Aorta (tissue), 5 donors: Measurements from ENCODE around the gene MNT. TPM values are rescaled to one million over a fixed set of nuclear protein-coding genes. Genes with fewer than 3 reads are reported as not detected.

Experiments
- ATAC-seq: fragments of 200-7000 bp; cut with Tn5 transposase; one replicate; pipeline ENCODE4 v1.9.1; 2022; ENCODE audit warnings: moderate library complexity; ENCODE audit not compliant: low FRiP score
- DNase-seq, 2 donors: peaks; one replicate each; pipeline ENCODE4 v3.0.0-alpha.2; 2020
- H3K27ac ChIP-seq, 2 donors: one replicate each; pipeline ENCODE4 v1.5.1; 2013; ENCODE audit warnings: low read length in 2 of 2, mild to moderate bottlenecking in 2 of 2, moderate library complexity in 2 of 2, control low read depth in 1 of 2, inconsistent platforms in 1 of 2, low read depth in 1 of 2
- H3K27me3 ChIP-seq, 2 donors: one replicate each; pipeline ENCODE4 v1.6.1; 2013; ENCODE audit warnings: control low read depth in 1 of 2, low read length in 1 of 2, mild to moderate bottlenecking in 1 of 2, moderate library complexity in 1 of 2; ENCODE audit not compliant: insufficient read depth in 2 of 2, control insufficient read depth in 1 of 2
- H3K36me3 ChIP-seq, 2 donors: one replicate each; pipeline ENCODE4 v1.6.1; 2013; ENCODE audit warnings: control low read depth in 1 of 2, low read length in 1 of 2, mild to moderate bottlenecking in 1 of 2; ENCODE audit not compliant: insufficient read depth in 2 of 2, control insufficient read depth in 1 of 2
- H3K4me1 ChIP-seq, 2 donors: one replicate each; pipeline ENCODE4 v1.6.1; 2013; ENCODE audit warnings: low read length in 2 of 2, control low read depth in 1 of 2, mild to moderate bottlenecking in 1 of 2, moderate library complexity in 1 of 2; ENCODE audit not compliant: insufficient read depth in 2 of 2, control insufficient read depth in 1 of 2
- H3K4me3 ChIP-seq, 2 donors: one replicate each; pipeline ENCODE4 v1.5.1; 2013; ENCODE audit warnings: low read length in 2 of 2, control low read depth in 1 of 2, mild to moderate bottlenecking in 1 of 2
- H3K9me3 ChIP-seq: one replicate; pipeline ENCODE4 v1.6.1; 2013; ENCODE audit warnings: mild to moderate bottlenecking, low read length; ENCODE audit not compliant: control insufficient read depth
- WGBS, 2 donors: extraction: QIAGEN DNeasy Blood & Tissue Kit; methylation state at CpG; one replicate each; pipeline ENCODE4 v1.1.7; 2013; 5-methylcytosine and 5-hydroxymethylcytosine counted together
- intact Hi-C, 2 donors: fragments of 100-400 bp; cut with DNase I; formaldehyde crosslinking; loops; one replicate each; pipeline versions ENCODE4 v1.14.2 to v1.15.0; 2022
- polyA plus RNA-seq, 2 donors: library from polyadenylated mRNA; stranded (reverse); fragments of 200-250 nt; gene quantifications; one replicate each; pipeline ENCODE4 v1.2.3, GENCODE V29; 2013
- total RNA-seq, 2 donors: library from RNA; stranded (reverse); fragmentation: NEBNext Ultra II Directional; extraction: Animal tissue kit (Norgen Biotek cat#: 25700); gene quantifications; one replicate each; pipeline ENCODE4 v1.2.1, GENCODE V29; 2021
- donor health status: healthy with polysubstance abuse.
- donor health status: Bipolar disorder and iron deficiency.
- donor health status: DM: no; HTN: no; CAD: no.
- donor health status: DM: no; HTN: no; CAD: no.
- donor health status: DM: yes; HTN: yes; CAD: no.

The MNT gene
- total and polyA plus RNA-seq, 4 donors = 8.3 to 35.7 (median 18.6) TPM

- Histone ChIP-seq H3K27me3 (no peaks in the 10 kb centered on the region), H3K9me3 (no peaks in the 10 kb centered on the region), H3K36me3 (no peaks in the 10 kb centered on the region), H3K4me1 (no peaks in the 10 kb centered on the region), H3K4me3 (no peak overlapping the region), H3K27ac (no peak overlapping the region)
- ATAC-seq = no peak
- intact Hi-C loops = no loop called here
- WGBS, 2 donors = 88 to 91% methylated on average over 10 of the region's 10 CpGs
- DNase-seq = no peak
These were observed 42.9 kb downstream of the MNT start for GRCh38 chr17:2357931-2358434.

- no peaks in the 10 kb centered on the region for H3K27me3 ChIP-seq
- intact Hi-C loops = no loop called here
- no peaks in the 10 kb centered on the region for H3K4me1 ChIP-seq
- DNase-seq = no peak
- WGBS, 2 donors = 93 to 98% methylated on average over 4 of the region's 4 CpGs
- no peak overlapping the region for H3K27ac ChIP-seq
- no peak for ATAC-seq
- H3K4me3 ChIP-seq = no peak overlapping the region
- no peaks in the 10 kb centered on the region for H3K9me3 ChIP-seq
- no peaks in the 10 kb centered on the region for H3K36me3 ChIP-seq
These were observed 43.6 kb downstream of the MNT start for GRCh38 chr17:2357237-2357636.

GRCh38 chr17:2354311-2354710 lies 46.5 kb downstream of the MNT start:
- no peaks in the 10 kb centered on the region for H3K27me3 ChIP-seq
- DNase-seq (no peak), ATAC-seq (no peak)
- intact Hi-C loops = loop anchor here in 1 of 2 donors (5.0 kb wide), 1 partner anchor 297 kb away; the partner anchor contains the start of gene HIC1
- no peak overlapping the region for H3K27ac ChIP-seq
- H3K9me3 ChIP-seq = no peaks in the 10 kb centered on the region
- WGBS, 2 donors = 84 to 94% methylated on average over 8 of the region's 8 CpGs
- H3K36me3 ChIP-seq = no peaks in the 10 kb centered on the region
- no peaks in the 10 kb centered on the region for H3K4me1 ChIP-seq
- H3K4me3 ChIP-seq = no peak overlapping the region

- WGBS, 2 donors = 91 to 94% methylated on average over 6 of the region's 6 CpGs
- ATAC-seq = no peak
- no peak overlapping the region for H3K4me3 ChIP-seq
- peak in 1 of 2 donors; percentile 32 for DNase-seq
- H3K36me3 ChIP-seq = no peaks in the 10 kb centered on the region
- no peaks in the 10 kb centered on the region for H3K4me1 ChIP-seq
- no peak overlapping the region for H3K27ac ChIP-seq
- H3K27me3 ChIP-seq = no peaks in the 10 kb centered on the region
- intact Hi-C loops = loop anchor here in 1 of 2 donors (5.0 kb wide), 1 partner anchor 294 kb away; the partner anchor contains the start of gene HIC1
- H3K9me3 ChIP-seq = no peaks in the 10 kb centered on the region
These were observed 49.6 kb downstream of the MNT start for GRCh38 chr17:2351269-2351668.

- intact Hi-C loops = no loop called here
- 65 to 71% methylated on average over 11 of the region's 11 CpGs for WGBS, 2 donors
- Histone ChIP-seq H3K27me3 (no peaks in the 10 kb centered on the region), H3K9me3 (no peaks in the 10 kb centered on the region), H3K36me3 (peaks cover 0 to 3% of the 10 kb centered on the region in 2 donors), H3K27ac (no peak overlapping the region), H3K4me3 (no peak overlapping the region), H3K4me1 (no peaks in the 10 kb centered on the region)
- no peak for DNase-seq
- no peak for ATAC-seq
These were observed 52.8 kb downstream of the MNT start for GRCh38 chr17:2347805-2348685.

GRCh38 chr17:2346475-2346874 lies 54.4 kb downstream of the MNT start:
- Histone ChIP-seq H3K4me3 (no peak overlapping the region), H3K9me3 (no peaks in the 10 kb centered on the region), H3K4me1 (no peaks in the 10 kb centered on the region), H3K36me3 (peaks cover 0 to 3% of the 10 kb centered on the region in 2 donors), H3K27ac (no peak overlapping the region), H3K27me3 (no peaks in the 10 kb centered on the region)
- intact Hi-C loops = no loop called here
- 94% methylated on average over 8 of the region's 8 CpGs for WGBS, 2 donors
- ATAC-seq = no peak
- DNase-seq = no peak

GRCh38 chr17:2344528-2344927 lies 56.3 kb downstream of the MNT start:
- 79% methylated on average over 10 of the region's 10 CpGs for WGBS, 2 donors
- Histone ChIP-seq H3K4me1 (no peaks in the 10 kb centered on the region), H3K9me3 (no peaks in the 10 kb centered on the region), H3K27me3 (no peaks in the 10 kb centered on the region), H3K4me3 (no peak overlapping the region), H3K36me3 (peaks cover 0 to 3% of the 10 kb centered on the region in 2 donors), H3K27ac (no peak overlapping the region)
- ATAC-seq (no peak), DNase-seq (no peak)
- intact Hi-C loops = no loop called here

GRCh38 chr17:2343421-2343820 lies 57.4 kb downstream of the MNT start:
- Histone ChIP-seq H3K36me3 (peaks cover 0 to 3% of the 10 kb centered on the region in 2 donors), H3K27me3 (no peaks in the 10 kb centered on the region), H3K4me1 (no peaks in the 10 kb centered on the region), H3K9me3 (no peaks in the 10 kb centered on the region), H3K27ac (no peak overlapping the region), H3K4me3 (no peak overlapping the region)
- 66 to 69% methylated on average over 5 of the region's 5 CpGs for WGBS, 2 donors
- ATAC-seq (no peak), DNase-seq (no peak)
- intact Hi-C loops = no loop called here

GRCh38 chr17:2338315-2338657 lies 62.6 kb downstream of the MNT start:
- intact Hi-C loops = loop anchor here (5.0 to 10.0 kb wide), 2 partner anchors 54 to 77 kb away; no protein-coding TSS in a partner anchor
- Histone ChIP-seq H3K27me3 (no peaks in the 10 kb centered on the region), H3K4me3 (peak overlapping the region; percentile 92 to 96), H3K27ac (no peak overlapping the region), H3K4me1 (no peaks in the 10 kb centered on the region), H3K36me3 (peaks cover 0 to 2% of the 10 kb centered on the region in 2 donors), H3K9me3 (no peaks in the 10 kb centered on the region)
- ATAC-seq = no peak
- no peak for DNase-seq
- WGBS, 2 donors = 4 to 6% methylated on average over 5 of the region's 5 CpGs
